Measurements from ENCODE around the gene FXYD5.

Gene FXYD5

GRCh38 chr19:35155981-35156672 lies 1.6 kb downstream of the FXYD5 start:
- no peak for DNase-seq (ENCODE audit: low read depth in 2 of 2)

- DNase-seq (ENCODE audit: low read depth in 2 of 2): no peak
These were observed 2.1 kb downstream of the FXYD5 start for GRCh38 chr19:35156673-35157014.

GRCh38 chr19:35157431-35157830 lies 2.9 kb downstream of the FXYD5 start:
- DNase-seq (ENCODE audit: low read depth in 2 of 2): no peak

- DNase-seq (ENCODE audit: low read depth in 2 of 2): no peak
These were observed 5.1 kb downstream of the FXYD5 start for GRCh38 chr19:35159606-35160005.

- no peak for DNase-seq (ENCODE audit: low read depth in 2 of 2)
These were observed 6.3 kb downstream of the FXYD5 start for GRCh38 chr19:35160629-35161433.

GRCh38 chr19:35161434-35161743 lies 6.9 kb downstream of the FXYD5 start:
- DNase-seq (ENCODE audit: low read depth in 2 of 2): no peak

- DNase-seq (ENCODE audit: low read depth in 2 of 2): no peak
These were observed 8.2 kb downstream of the FXYD5 start for GRCh38 chr19:35162471-35163326.

GRCh38 chr19:35164418-35164817 lies 9.9 kb downstream of the FXYD5 start:
- no peak for DNase-seq (ENCODE audit: low read depth in 2 of 2)

GRCh38 chr19:35165200-35166058 lies 10.9 kb downstream of the FXYD5 start:
- DNase-seq (ENCODE audit: low read depth in 2 of 2): no peak

- no peak for DNase-seq (ENCODE audit: low read depth in 2 of 2)
These were observed 11.8 kb downstream of the FXYD5 start for GRCh38 chr19:35166100-35167063.

GRCh38 chr19:35167251-35168119 lies 12.9 kb downstream of the FXYD5 start:
- DNase-seq (ENCODE audit: low read depth in 2 of 2): no peak

- DNase-seq (ENCODE audit: low read depth in 2 of 2): no peak
These were observed 13.7 kb downstream of the FXYD5 start for GRCh38 chr19:35168196-35168595.

- no peak for DNase-seq (ENCODE audit: low read depth in 2 of 2)
These were observed 14.9 kb downstream of the FXYD5 start for GRCh38 chr19:35169221-35169995.

GRCh38 chr19:35170359-35171061 lies 16.0 kb downstream of the FXYD5 start:
- DNase-seq (ENCODE audit: low read depth in 2 of 2): no peak

- DNase-seq (ENCODE audit: low read depth in 2 of 2): no peak
These were observed 17.2 kb downstream of the FXYD5 start for GRCh38 chr19:35171730-35172129.

GRCh38 chr19:35174226-35174625 lies 19.7 kb downstream of the FXYD5 start:
- DNase-seq (ENCODE audit: low read depth in 2 of 2): no peak

- DNase-seq (ENCODE audit: low read depth in 2 of 2): no peak
These were observed 21.6 kb downstream of the FXYD5 start for GRCh38 chr19:35176181-35176570.

All from stimulated activated CD8-positive, alpha-beta memory T cell treated with anti-CD3 and anti-CD28 coated beads, Interleukin-2, amount 100 ng/mL, for 48 hours (primary cell).